Measurements from ENCODE around the gene THSD8.

Gene THSD8

DNA sequence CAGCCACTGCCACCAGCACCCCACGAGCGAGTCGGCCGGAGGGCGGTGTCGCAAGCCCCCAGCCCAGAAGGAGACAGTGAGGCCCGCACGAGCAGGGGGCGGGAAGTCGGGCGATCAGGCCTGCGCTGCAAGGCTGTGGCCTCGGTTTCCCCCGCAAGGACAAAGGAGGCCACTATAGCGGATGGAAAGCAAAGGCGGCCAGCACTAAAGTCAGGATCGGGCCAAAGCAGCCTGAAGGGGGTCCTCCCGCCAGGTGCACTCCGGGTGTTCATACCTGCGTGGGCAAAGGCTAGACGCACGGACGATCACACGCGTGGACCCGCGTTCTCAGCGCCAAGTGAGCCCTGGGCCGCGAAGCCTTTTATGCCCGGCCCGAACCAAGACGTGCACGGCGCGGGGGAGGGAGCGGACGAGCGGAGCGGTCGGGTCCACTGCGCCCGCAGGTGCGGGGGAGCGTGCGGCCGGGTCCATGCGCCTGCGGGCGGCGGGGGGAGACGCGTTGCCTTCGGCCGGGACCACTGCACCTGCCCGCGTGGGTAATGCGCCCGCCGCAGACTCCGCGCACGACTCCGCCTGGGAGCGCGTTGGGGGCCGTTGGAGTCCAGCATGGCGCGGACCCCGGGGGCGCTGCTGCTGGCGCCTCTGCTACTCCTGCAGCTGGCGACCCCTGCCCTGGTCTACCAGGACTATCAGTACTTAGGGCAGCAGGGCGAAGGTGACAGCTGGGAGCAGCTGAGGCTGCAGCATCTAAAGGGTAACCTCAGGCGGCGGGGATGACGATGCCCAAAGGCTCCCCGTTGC lies at the start of gene THSD8, which contains the start of gene PRDX2:
Gene THSD8 (plus strand): TSS at position 604 of the 801 bp plus-strand sequence. CDS start 3 bp downstream, at position 607.
Gene PRDX2 (minus strand): TSS at position 335 of the 801 bp plus-strand sequence. CDS start 539 bp downstream, outside the sequence.
- peak; percentile 36 for DNase-seq

DNA sequence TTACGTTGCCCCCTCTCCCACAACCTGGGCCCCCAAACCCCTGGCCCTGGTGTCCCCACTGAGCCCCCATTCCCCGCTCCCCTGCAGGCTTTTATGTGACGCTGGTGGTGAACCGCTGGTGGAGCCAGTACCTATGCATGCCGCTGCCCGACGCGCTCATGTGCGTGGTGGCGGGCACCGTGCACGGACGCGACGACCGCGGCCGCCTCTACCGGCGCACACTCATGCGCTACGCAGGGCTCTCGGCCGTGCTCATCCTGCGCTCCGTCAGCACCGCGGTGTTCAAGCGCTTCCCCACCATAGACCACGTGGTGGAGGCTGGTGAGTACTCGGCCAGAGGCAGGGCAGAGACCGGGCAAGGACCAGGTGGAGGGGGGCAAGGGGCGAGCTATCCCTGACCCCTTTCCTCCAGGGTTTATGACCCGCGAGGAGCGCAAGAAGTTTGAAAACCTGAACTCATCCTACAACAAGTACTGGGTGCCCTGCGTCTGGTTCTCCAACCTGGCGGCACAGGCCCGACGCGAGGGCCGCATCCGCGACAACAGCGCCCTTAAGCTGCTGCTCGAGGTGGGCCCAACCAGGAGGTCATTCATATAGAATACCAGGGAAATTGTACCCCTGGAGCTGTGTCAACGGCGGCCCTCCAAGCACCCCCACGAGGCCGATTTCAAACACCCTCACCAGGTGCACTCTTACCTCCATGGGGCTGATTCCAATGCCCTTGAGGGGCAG lies 47.2 kb upstream of the THSD8 start:
- no peak for DNase-seq

DNA sequence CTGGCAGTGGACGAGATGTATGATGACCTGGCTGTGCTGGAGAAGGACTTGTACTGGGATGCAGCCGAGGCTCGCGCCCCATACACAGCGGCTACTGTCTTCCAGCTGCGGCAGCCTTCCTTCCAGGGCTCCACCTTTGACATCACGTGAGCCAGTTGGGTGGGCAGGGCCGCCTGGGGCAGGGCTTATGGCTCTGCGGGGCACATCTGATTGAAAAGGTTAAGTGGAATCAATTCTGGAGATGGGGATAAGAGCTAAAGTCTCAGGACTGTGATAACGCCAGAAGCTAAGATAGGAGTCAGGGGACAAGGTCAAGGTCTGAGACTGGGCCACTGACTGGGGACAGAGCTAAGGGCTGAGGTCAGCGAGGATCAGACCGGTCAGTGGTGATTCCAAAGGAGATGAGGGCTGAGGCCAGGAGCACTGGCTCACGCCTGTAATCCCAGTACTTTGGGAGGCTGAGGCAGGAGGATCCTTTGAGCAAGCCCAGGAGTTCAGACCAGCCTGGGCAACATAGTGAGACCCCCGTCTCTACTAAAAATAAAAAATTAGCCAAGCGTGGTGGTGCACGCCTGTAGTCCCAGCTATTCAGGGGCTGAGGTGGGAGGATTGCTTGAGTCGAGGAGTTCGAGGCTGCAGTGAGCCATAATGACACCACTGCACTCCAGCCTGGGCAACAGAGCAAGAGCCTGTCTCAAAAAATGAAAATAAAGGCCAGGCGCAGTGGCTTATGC lies 45.6 kb upstream of the THSD8 start:
- DNase-seq, result no peak

DNA sequence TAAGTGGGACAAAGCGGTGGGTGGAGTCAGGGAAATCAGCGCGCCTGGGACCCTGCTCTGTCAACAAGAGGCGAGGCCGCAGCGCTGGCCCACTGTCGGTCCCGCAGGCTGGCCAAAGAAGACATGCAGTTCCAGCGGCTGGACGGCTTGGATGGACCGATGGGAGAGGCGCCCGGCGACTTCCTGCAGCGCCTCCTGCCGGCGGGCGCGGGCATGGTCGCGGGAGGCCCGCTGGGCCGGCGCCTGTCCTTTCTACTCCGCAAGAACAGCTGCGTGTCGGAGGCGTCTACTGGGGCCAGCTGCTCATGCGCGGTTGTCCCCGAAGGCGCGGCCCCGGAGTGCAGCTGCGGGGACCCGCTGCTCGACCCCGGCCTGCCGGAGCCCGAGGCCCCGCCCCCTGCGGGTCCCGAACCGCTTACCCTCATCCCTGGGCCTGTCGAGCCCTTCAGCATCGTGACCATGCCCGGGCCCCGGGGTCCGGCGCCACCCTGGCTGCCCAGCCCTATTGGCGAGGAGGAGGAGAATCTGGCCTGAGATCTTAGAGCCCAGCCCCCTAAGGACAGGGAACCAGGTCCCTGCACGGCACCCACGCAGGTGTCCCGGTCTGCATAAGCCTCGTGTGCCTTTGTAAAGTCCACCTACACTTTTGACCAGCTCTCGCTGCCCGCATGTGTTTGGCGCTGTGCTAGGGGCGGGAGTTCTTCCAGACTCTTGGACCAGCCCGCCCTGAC lies 44.2 kb upstream of the THSD8 start:
- no peak for DNase-seq

DNA sequence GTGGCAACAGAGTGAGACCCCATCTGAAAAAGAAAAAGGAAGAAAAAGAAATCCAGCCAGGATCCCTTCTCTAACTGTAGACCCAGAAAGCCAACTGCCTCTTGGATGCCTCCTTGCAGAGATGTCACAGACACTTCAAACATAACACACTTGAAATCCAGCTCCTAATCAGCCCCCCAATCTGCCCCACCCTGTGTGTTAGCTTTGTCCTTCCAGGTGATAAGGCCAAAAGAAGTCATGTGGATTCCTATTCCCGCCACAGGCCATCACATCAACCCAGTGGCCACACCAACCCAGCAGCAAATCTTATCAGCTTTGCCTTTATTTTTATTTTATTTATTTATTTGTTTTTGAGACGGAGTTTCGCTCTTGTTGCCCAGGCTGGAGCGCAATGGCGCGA lies 42.2 kb upstream of the THSD8 start:
- no peak for DNase-seq

DNA sequence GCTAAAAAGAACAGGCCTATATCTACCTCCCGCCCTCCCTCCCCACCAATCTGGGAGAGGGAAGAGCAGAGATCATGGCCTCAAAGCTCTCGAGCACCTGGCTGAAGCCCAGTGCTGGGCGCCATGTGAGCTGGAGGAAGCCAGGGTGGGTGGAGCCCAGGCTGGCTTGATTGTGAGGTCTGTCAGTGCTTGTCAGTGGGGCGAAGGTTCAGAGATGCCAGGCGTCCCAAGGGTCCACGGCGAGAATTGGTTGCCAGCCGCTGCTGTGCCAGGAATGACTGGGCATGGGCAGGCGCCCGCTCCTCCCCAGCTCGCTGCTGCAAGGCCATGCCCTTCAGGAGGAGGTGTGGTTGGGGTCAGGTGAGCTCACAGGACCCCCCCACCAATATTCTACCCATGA lies 38.8 kb upstream of the THSD8 start:
- no peak for DNase-seq

DNA sequence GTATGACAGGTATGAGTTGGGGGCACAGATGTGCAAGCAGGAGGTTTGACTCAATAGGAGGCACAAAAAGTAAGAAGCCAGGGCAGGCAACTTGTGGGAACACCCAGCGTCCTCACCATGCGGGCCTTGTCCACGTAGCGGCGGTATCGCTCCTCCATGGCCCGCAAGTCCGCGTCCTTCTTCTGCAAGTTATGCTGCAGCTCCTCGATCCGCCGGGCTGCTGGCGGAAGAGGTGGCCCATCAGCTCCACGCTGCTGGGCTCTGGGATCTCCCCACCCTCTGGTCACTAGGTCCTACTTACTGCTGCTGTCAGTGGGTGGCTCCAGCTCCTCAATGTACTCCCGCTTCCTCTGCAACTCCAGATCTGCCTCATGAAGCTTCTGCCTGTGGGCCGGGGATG lies 37.2 kb upstream of the THSD8 start:
- no peak for DNase-seq

DNA sequence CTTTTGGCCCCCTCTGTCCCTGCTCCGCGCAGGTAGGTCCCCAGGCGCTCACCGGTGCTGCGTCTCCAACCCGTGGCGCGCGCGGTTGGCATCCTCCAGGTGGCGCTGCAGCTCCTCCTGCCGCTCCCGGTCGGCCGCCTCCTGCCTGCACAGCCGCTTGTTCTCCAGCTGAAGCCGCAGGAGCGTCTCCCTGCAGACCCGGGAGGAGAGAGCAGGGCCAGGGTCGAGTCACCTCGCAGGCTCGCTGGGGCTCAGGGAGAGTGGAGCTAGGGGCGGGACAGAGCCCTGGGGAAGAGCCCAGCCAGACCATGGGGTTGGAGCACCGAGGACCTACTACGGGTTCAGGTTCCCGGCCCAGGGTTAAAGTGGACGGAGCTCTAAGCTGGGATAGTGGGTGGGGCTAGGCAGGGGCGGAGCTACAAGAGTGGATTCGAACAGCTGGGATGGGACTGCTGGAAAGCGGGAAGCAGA lies 35.8 kb upstream of the THSD8 start:
- DNase-seq, result peak; percentile 35

DNA sequence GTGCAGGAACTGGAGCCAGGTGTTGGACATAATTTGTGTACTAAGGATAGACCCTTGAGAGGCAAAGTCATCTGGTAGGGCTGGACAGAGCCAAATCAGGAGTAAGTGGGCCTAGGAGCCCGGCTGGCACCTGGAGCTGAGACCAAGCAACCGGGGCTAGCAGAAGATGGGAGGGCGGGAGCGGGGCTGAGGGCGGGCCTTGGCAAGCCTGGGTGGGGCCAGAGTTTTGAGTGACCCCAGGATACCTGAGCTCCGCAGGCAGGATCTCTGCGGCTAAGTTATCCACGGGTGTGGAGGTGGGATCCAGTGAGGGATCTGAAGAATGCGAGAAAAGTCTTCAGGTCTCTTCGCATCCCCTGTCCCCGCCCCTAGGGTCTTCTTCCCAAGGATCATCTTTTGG lies 34.7 kb upstream of the THSD8 start:
- DNase-seq, result no peak

DNA sequence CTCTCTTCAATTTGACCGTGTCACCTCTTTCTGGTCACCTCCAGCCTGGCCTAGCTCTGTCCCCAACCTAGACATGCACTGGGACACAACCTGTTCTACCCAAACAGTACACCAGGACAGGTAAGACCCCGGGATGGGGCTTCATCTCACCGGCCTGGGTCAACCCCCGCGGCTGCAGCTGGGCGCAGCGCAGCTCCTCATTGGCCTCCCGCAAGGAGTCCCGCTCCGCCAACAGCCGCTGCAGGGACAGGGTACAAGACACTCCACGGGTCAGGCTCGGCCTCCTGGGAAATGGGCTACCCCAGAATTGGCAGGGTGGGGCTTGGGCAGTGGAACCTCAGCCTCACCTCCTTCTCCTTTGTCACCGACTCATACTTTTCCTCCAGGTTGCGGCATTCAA lies 34.2 kb upstream of the THSD8 start:
- no peak for DNase-seq

DNA sequence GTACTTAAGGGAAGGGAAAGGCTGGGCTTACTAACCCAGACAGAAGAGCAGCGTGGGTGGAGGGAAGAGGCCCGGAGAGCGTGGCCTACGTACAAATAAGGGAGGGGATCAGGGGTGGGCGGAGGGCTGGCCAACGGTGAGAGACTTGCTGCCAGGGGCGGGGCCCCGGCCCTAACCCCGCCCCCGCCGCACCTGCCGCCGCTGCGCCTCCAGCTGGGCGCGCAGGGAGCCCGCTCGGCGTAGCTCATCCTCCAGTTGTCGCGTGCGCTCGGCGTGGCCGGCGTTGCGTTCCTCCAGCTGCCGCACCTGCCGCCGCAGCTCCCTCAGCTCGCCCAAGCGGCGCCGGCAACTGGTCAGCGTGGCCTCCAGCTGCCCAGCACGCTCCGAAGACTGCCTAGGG lies 32.2 kb upstream of the THSD8 start:
- no peak for DNase-seq

DNA sequence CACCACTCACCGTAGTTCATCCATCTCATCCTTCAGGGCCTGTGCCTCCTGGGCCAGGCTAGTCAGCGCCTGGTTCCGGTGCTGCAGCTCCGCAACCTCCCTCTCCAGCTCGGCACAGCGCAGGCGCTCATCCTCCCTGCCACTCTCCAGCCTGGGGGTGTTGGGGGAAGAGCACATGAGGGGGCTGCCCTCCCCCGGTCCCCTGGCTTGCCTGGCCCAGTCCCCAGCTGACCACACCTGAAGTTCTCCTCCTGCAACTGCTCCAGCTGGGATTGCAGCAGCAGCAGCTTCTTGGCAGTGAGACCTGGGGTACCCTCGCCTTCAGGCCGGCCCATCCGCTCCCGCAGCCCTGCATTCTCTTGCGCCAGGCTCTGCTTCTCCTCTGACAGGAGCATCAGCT lies 30.9 kb upstream of the THSD8 start:
- no peak for DNase-seq

DNA sequence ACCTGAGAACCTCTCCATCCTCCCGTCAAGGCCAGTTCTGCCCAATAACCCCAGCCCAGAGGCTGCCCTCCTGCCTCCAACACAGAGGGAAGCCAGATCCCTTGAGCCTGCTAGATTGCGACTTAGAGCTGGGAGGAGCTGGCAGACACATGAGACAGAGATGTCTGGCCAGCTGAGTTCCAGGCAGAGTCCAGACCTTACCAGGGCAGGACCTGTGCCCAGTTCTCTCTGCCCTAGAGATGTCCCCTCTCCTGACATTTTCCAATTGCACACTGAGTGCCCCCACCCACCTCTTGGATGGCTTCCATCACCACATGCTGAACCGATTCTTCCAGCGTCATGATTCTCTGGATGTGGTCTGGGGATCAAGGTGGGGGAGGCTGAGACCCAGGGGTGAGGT lies 29.5 kb upstream of the THSD8 start:
- DNase-seq, result no peak

DNA sequence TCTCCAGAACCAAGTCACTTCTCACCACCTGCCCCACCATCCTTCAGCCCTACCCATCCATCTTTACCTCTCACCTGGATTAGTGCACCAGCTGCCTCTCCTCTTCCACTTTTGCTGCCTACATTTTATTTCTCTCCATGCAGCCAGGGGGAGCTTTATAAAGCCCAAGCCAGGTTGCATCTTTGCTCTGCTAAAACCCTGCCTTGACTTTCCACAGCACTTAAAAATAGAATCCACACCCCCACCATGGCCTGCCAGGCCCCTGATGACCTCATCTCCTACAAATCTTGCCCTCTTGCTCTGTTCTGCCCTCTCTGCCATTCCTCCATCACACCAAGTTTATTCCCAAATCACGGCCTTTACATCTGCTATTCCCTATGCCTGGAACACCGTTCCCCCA lies 28.3 kb upstream of the THSD8 start:
- DNase-seq, result no peak

DNA sequence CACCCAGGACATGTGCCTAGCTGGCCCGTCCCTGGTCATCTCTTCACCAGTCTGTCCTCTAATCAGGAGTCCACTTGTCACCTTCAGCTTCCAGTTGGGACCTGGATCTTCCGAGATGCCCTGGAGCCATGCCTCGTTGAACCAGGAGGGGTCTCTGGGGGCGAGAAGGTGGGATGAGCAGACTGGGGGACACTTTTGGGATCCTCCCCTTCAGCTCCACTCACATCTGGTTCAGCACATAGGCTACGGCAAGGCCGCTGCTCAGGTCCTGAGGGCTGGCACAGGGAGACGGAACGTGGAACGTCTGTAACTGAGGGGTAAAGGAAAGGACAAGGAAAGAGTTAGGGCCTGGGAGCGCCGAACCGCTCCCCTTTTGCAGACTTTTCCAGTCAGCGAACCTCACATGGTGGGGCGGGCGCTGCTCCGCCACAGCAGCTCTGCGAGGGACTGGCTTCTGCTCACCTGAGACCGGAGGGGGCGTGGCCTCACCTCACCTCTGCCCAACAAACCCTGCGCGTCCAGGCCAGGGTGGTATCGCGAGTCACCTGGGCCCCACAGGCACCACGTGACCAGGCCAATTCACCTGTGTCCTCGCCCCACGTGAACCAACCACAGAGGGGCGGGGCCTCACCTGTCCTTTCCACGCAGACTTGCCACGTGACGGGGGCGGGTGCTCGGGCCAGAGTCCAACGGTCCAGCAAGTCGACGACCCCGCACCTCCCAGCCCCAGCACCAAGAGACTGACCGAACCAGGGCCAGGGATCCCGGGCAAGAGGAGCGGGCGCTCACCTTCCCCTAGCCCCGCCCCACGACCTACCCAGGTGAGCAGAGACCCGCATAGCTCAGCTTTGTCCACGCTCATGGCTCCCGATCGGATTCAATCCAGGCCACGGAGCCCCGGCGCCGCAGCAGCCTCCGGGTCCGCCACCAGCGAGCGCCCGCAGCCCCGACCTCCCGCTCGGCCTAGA lies 27.0 kb upstream of the THSD8 start, which contains the start of gene HOOK2:
Gene HOOK2 (minus strand): TSS at position 965 of the 968 bp plus-strand sequence. CDS start 103 bp downstream, at position 862.
- no peak for DNase-seq

DNA sequence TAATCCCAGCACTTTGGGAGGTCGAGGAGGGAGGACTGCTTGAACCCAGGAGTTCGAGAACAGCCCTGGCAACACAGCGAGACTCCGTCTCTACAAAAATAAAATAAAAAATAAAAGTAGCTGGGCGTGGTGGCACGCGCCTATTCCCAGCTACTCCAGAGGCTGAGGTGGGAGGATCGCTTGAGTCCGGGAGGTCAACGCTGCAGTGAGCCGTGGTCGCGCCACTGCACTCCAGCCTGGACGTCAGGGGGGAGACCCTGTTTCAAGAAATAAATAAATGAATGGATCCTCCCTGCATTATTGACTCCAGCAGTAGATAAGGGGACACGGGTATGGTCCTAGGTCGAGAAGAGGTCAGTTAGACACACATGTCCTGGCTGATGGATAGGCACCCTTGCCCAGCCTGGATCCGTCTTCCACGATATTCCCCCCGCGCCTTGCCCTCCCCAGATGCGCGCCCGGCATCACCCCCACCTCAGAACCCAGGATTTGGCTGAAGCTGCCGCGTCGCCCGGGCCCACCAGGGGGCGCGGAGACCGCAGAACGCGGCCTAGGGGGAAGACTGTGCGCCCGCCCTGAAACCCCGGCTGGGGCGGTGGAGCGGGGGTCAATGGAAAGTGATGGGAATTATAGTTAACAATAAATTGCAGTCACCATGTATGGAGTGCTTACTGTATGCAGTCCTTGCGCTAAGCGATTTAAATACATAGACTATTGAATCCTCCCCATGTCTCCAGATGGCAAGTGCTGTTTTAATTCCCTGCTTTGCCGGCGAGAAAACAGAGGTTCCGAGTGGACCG lies 24.5 kb upstream of the THSD8 start:
- DNase-seq, result peak; percentile 14

DNA sequence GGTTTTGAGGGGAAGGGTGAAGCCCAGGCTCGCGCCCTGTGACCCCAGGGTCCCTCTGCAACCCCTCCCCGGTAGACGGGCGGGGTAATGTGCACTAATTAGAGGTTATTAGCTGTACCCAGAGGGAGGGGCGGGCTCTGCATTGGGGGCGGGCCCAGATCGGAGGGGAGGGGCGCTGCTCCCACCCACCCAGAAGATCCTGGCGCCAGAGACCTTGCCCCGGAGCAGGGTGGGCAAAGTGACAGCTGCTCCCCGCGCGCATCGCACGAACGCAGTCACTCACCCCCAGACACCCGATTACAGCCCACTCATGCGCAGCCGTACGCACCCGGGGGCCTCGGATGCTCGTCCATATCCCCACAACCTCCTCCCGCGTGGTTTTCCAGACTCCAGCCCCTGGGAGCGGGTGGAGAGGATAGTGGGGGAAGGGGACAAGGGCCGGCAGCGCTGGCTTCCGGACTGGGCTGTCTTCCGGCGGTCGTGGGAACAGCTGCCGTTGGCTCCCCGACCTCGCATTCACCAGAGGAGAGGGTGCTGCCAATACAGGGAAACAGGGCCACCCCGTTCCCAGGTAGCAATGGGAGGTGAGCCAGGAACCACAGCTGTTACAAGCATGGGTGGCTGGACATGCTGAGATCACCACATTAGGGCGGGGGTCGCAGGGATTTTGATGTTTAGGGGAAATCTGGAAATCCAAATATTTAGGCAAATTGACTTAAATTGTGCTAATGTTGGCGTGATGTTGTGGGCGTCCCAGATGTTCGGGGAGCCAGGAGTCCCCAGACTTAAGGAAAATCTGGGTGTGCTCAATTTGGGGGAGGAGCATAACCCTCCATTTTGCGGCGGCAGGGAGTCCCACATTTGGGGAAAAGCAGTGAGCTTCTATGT lies 23.6 kb upstream of the THSD8 start:
- peak; percentile 27 for DNase-seq

DNA sequence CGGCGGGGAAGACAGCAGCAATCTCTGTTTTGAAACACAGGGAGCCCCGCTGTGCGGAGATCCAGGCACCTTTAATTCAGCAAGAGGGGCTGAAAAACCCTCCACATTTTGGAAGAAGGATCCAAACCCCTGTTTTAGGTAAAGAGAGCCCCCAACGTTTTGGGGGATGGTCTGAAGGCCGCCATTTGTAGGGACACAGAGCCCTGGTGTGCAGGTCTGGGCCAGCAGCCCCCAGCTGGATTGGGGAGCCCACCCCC lies 23.0 kb upstream of the THSD8 start:
- DNase-seq, result no peak

DNA sequence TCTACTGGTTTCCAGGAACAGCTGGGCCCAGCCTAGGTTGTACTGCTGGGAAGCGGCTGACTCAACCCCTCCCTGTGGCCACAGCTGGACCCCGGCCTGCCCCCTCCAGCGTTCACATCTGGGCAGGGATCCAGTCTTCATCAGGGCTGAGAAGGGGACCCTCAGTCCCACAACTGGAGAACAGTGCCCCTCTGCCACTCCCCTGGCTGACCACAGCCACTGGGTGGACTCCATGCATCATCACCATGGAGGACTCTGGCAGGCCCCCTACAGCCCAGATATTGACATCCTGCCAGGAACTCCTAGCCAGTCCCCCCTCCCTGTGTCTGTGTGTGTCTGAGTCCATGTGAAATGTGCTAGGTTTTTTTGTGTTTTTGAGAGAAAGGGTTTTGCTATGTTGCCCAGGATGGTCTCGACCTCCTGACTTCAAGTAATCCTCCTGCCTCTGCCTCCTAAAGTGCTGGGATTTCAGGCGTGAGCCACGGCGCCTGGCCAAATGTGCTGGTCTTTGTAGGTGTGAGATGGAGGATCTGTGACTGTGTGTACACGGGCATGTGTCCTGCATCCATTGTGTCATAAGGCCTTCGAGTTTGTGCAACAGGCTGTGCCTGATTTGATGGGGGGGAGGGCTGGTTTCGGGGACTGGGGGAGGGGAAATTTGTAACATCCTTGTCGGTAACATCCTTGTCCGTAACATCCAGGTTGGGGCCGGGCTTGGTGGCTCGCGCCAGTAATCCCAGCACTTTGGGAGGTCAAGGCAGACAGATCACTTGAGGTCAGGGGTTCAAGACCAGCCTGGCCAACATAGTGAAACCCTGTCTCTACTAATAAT lies 22.5 kb upstream of the THSD8 start:
- peak; percentile 19 for DNase-seq
